ENCODE measurements around the gene TPM2. TPM values are rescaled to one million over a fixed set of nuclear protein-coding genes. Genes with fewer than 3 reads are reported as not detected.

The TPM2 gene
- total and polyA plus RNA-seq, 11 donors, result 621 to 2,450 (median 858) TPM

DNA sequence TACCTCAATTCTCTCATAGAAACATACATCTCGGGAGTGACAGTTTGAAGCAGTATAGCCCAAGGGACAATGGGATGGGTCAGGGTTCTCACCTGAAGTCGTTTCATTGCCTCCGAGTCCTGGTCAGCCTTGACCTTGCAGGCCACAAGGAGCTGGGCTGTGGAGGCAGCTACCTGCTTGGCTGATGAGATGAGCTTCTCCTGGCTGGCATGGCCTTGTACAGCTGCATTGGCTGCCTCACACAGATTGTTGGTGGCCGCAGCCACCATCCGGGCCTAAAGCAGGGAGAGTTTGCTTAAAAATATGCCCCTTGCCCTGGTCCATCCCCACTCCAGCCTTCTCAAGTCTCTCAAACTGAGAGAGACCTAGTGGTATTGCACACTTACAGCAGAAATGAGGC lies 8.5 kb upstream of the TPM2 start:
- Histone ChIP-seq H3K4me3 (no peak overlapping the region), H3K27ac (peak overlapping the region in 1 of 12 donors; percentile 98), H3K36me3 (peaks cover 2 to 83% (median 76%) of the 10 kb centered on the region in 9 donors), H3K27me3 (no peaks in the 10 kb centered on the region), H3K9me3 (no peaks in the 10 kb centered on the region), H3K4me1 (peaks cover 0 to 12% (median 4%) of the 10 kb centered on the region in 12 donors)
- WGBS, 4 donors, result 87 to 93% (median 89%) methylated on average over 4 to 5 of the region's 5 CpGs
- no peak for TF ChIP-seq POLR2A (IDR thresholded peaks at IDR 0.05)
- TF ChIP-seq, protein P1, sequence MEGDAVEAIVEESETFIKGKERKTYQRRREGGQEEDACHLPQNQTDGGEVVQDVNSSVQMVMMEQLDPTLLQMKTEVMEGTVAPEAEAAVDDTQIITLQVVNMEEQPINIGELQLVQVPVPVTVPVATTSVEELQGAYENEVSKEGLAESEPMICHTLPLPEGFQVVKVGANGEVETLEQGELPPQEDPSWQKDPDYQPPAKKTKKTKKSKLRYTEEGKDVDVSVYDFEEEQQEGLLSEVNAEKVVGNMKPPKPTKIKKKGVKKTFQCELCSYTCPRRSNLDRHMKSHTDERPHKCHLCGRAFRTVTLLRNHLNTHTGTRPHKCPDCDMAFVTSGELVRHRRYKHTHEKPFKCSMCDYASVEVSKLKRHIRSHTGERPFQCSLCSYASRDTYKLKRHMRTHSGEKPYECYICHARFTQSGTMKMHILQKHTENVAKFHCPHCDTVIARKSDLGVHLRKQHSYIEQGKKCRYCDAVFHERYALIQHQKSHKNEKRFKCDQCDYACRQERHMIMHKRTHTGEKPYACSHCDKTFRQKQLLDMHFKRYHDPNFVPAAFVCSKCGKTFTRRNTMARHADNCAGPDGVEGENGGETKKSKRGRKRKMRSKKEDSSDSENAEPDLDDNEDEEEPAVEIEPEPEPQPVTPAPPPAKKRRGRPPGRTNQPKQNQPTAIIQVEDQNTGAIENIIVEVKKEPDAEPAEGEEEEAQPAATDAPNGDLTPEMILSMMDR (IDR thresholded peaks at IDR 0.05), result no peak
- peak in 2 of 5 donors; percentile 20 to 22 for DNase-seq
- no peak for ATAC-seq
- intact Hi-C loops (cut with DNase I), result loop anchor here in 4 of 10 donors (5.0 to 10.0 kb wide), 3 partner anchors 34 to 93 kb away; partner anchors contain the start of genes CREB3 (in 1 of the 4), TESK1 (in 1 of the 4) and TLN1 (in 1 of the 4)

DNA sequence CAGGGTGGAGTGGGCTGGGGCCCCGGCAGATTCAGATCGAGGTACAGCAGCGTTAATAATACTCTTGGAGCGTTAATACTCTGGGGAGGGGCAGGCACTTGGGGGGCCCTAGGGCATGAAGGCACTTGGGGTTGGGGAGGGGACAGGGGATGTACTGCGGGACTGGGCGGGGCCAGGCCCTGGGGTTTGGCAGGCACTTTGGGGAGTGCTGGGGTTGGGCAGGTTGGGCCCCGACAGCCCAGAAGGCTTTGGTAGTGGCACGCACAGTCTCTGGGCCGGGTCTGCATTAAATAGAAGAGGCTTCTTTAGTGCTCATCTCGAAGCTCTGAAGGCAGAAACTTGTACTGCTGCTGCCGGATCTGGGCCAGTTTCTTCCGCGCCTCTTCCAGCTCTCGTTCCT lies 7.8 kb upstream of the TPM2 start:
- TF ChIP-seq, protein P1 (IDR thresholded peaks at IDR 0.05), result no peak
- TF ChIP-seq POLR2A (IDR thresholded peaks at IDR 0.05), result no peak
- H3K27me3 ChIP-seq, result no peaks in the 10 kb centered on the region
- DNase-seq (peak in 2 of 5 donors; percentile 18 to 21), ATAC-seq (peak in 1 of 4 donors; percentile 3)
- intact Hi-C loops (cut with DNase I), result loop anchor here in 4 of 10 donors (5.0 to 10.0 kb wide), 3 partner anchors 35 to 93 kb away; partner anchors contain the start of genes CREB3 (in 1 of the 4), TESK1 (in 1 of the 4) and TLN1 (in 1 of the 4)
- no peak overlapping the region for H3K4me3 ChIP-seq
- H3K36me3 ChIP-seq, result peaks cover 2 to 76% (median 68%) of the 10 kb centered on the region in 9 donors
- H3K4me1 ChIP-seq, result peaks cover 0 to 12% (median 4%) of the 10 kb centered on the region in 12 donors
- H3K27ac ChIP-seq, result peak overlapping the region in 1 of 12 donors; percentile 98
- 78 to 82% (median 79%) methylated on average over 12 to 14 of the region's 14 CpGs for WGBS, 4 donors
- no peaks in the 10 kb centered on the region for H3K9me3 ChIP-seq

DNA sequence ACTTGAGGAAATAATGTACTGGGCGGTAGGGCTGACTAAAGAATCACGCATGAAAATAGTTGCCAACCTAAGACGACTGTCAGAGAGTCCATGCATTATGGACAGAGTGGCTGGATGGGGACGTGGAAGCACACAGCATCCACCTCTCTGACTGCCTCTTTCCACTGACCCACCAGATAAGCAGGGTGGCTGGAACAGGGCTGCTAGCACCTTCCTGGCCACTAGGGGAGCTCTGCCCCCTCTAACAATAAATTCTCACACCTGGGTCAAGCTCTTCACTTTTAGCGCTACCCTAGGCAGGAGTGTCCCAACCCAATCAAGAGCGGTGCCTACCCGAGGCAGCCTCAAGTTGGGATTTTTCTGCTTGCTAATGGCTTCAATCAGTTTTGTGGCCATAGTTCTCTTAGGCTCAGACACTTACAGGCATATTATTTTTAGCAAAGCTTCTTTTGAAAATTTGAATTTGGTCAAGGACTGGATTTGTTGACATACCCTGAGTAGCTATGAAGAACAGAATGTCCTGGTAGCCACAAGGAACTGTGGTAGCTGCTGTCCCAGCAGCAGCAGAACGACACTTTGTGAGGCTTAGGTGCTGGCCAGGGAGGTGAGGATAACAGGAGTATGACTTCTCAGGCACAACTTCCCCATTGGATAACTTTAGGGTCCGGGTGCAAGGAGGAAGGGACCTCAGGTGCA lies 6.9 kb upstream of the TPM2 start:
- no peak overlapping the region for H3K4me3 ChIP-seq
- 38 to 43% (median 40%) methylated on average over 9 of the region's 9 CpGs for WGBS, 4 donors
- no peaks in the 10 kb centered on the region for H3K9me3 ChIP-seq
- H3K4me1 ChIP-seq, result peaks cover 0 to 13% (median 5%) of the 10 kb centered on the region in 12 donors
- intact Hi-C loops (cut with DNase I), result loop anchor here in 4 of 10 donors (5.0 to 10.0 kb wide), 3 partner anchors 34 to 92 kb away; partner anchors contain the start of genes CREB3 (in 1 of the 4), TESK1 (in 1 of the 4) and TLN1 (in 1 of the 4)
- peak overlapping the region in 4 of 12 donors; percentile 14 to 98 (median 24) for H3K27ac ChIP-seq
- DNase-seq, result peak in 4 of 5 donors; percentile 44 to 59 (median 54)
- H3K27me3 ChIP-seq, result no peaks in the 10 kb centered on the region
- peak; percentile 49 to 75 (median 73) for ATAC-seq
- peaks cover 2 to 68% (median 60%) of the 10 kb centered on the region in 9 donors for H3K36me3 ChIP-seq
- TF ChIP-seq, protein P1 (IDR thresholded peaks at IDR 0.05), result peak; percentile 82 to 94 (median 88)
- no peak for TF ChIP-seq POLR2A (IDR thresholded peaks at IDR 0.05)

DNA sequence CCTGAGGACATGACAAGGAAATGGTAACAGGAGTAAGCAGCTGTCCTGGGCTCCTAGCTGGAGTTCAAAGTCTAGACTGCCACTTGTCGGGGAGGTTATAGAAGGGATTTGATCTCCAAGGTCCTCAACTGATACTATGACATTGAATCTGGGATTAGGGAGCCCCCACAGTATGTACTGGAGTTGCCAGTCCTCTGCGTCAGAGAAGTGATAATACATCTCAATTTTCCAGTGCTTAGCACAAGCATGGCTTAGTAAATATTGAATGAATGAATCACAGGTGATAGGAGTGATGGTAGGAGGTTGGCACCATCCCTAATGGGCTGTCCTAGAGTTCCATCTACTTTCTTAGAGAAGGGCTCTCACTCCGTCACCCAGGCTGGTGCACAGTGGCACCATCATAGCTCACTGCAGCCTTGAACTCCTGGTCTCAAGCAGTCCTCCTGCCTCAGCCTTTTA lies 6.2 kb upstream of the TPM2 start:
- Histone ChIP-seq H3K4me1 (peaks cover 0 to 16% (median 8%) of the 10 kb centered on the region in 12 donors), H3K36me3 (peaks cover 2 to 61% (median 53%) of the 10 kb centered on the region in 9 donors), H3K27me3 (no peaks in the 10 kb centered on the region), H3K9me3 (no peaks in the 10 kb centered on the region), H3K4me3 (no peak overlapping the region), H3K27ac (peak overlapping the region in 3 of 12 donors; percentile 14 to 98 (median 28))
- peak in 1 of 4 donors; percentile 4 for ATAC-seq
- intact Hi-C loops (cut with DNase I), result loop anchor here in 4 of 10 donors (5.0 to 10.0 kb wide), 3 partner anchors 34 to 91 kb away; partner anchors contain the start of genes CREB3 (in 1 of the 4), TESK1 (in 1 of the 4) and TLN1 (in 1 of the 4)
- WGBS, 4 donors, result 89 to 95% (median 93%) methylated on average over 3 of the region's 3 CpGs
- no peak for TF ChIP-seq POLR2A (IDR thresholded peaks at IDR 0.05)
- TF ChIP-seq, protein P1 (IDR thresholded peaks at IDR 0.05), result no peak
- DNase-seq, result peak in 1 of 5 donors; percentile 23
